Erythroblast (primary cell): ENCODE measurements around the gene RASSF9.

Experiments used
- GATA1 ChIP-seq: IDR thresholded peaks from 2 replicates; pipeline ENCODE4 v1.6.1; 2011; ENCODE audit warnings: low read depth, mild to moderate bottlenecking, control low read depth, low read length, moderate library complexity
- POLR2A ChIP-seq: IDR thresholded peaks from 2 replicates; pipeline ENCODE4 v1.6.1; 2011; ENCODE audit warnings: mild to moderate bottlenecking, low read length

- TF ChIP-seq POLR2A (no peak), GATA1 (no peak)
Measured at GRCh38 chr12:85828576-85828975, 7.6 kb downstream of the RASSF9 start.
